ENCODE results near the gene DCAF7.

The DCAF7 gene

DNA sequence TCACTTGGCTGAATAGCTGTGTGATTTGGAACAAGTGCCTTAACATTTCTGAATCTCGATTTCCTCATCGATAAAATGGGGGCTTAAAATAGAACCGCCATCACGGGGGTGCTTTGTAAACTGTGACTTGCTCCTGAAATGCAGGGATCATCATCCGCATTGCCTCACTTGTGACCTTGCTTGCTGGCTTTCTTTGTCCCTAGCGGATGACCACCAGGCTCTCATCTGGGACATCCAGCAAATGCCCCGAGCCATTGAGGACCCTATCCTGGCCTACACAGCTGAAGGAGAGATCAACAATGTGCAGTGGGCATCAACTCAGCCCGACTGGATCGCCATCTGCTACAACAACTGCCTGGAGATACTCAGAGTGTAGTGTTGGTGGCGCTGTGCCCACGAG, 38.5 kb downstream of the DCAF7 start:
- no peak for DNase-seq (ENCODE audit: low read depth)

DNA sequence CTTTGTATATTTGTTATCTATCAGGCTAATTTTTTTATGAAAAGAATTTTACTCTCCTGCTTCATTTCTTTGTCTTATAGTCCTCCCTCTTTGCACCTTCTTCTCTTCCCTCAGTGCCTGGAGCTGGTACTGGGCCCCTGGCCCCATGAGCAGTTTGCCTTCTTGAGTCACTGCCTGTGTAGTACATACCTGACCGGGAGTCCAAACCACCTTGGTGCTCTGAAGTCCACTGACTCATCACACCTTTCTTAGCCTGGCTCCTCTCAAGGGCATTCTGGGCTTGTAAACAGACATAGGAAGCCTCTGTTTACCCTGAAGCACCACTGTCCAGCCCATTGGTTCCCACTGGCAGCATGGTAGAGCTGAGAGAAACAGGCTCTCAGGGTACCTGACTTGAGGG, 39.4 kb downstream of the DCAF7 start:
- DNase-seq (ENCODE audit: low read depth): no peak

DNA sequence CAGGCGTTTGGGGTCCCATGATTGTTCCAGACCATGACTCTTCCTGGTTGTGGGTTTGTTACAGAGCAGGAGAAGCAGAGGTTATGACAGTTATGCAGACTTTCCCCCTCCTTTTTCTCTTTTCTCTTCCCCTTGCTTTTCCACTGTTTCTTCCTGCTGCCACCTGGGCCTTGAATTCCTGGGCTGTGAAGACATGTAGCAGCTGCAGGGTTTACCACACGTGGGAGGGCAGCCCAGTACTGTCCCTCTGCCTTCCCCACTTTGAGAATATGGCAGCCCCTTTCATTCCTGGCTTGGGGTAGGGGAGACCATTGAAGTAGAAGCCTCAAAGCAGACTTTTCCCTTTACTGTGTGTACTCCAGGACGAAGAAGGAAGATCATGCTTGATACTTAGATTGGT, 42.5 kb downstream of the DCAF7 start:
- DNase-seq (ENCODE audit: low read depth): no peak

DNA sequence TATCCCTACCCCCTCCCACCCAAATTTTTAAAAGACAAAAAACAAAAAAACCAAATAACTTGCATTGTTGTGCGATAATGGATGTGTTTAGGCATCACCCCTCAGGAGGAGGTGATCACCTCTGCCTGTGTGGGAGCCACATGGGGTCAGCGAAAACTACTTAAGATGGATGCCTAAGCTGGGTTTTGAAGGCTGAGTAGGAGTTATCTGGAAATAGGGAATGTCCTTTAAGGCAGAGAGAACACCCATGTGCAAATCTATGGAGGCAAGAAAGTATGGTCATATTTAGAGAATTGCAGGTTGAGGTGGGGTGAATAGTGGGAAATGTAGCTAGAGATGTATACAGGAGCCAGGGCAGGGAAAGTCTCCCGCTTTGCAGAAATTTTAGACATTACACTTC, 44.9 kb downstream of the DCAF7 start:
- DNase-seq (ENCODE audit: low read depth): no peak

DNA sequence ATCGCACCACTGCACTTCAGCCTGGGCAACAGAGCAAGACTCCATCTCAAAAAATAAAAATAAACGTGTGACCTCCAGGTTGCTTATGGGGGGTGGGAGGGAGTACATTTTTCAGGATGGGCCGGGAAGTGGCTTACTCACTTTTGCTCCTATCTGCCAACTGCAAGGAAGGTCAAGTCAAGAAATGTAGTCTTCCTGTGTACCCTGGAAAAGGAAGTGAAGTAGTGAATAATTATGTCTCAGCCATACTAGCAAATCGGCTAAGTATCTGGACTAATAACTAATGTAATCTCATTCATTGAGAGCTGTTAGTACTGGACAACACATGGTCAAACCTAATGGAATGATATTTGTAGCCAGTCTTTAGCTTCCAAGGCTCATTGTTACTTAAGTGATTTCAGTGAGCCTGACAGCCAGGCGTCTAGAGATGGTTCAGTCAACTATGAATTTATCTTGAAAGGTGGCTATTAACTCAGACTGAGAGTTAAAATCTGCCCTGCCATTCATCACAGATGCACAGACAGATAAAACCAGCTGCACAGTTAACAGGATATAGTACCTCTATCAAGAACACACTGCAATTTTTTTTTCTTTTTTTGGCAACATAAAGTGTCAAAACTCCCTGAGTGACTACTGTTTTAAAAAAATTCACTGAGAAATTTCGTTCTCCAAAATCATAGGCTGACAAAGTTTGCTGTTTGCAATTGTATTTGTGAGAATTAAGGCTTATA, 46.7 kb downstream of the DCAF7 start:
- DNase-seq (ENCODE audit: low read depth): no peak

DNA sequence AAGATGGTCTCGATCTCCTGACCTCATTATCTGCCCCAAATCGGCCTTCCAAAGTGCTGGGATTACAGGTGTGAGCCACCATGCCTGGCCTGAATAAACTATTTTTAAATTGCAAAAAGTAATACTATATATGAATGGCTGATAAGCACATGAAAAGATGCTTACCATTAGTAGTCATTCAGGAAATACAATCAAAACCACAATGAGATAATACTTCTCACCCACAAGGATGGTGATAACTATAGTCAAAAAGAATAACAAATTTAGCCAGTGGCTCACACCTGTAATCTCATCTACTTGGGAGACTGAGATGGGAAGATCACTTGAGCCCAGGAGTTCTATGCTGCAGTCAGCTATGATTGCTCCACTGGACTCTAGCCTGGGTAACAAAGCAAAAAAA, 48.0 kb downstream of the DCAF7 start:
- no peak for DNase-seq (ENCODE audit: low read depth)

DNA sequence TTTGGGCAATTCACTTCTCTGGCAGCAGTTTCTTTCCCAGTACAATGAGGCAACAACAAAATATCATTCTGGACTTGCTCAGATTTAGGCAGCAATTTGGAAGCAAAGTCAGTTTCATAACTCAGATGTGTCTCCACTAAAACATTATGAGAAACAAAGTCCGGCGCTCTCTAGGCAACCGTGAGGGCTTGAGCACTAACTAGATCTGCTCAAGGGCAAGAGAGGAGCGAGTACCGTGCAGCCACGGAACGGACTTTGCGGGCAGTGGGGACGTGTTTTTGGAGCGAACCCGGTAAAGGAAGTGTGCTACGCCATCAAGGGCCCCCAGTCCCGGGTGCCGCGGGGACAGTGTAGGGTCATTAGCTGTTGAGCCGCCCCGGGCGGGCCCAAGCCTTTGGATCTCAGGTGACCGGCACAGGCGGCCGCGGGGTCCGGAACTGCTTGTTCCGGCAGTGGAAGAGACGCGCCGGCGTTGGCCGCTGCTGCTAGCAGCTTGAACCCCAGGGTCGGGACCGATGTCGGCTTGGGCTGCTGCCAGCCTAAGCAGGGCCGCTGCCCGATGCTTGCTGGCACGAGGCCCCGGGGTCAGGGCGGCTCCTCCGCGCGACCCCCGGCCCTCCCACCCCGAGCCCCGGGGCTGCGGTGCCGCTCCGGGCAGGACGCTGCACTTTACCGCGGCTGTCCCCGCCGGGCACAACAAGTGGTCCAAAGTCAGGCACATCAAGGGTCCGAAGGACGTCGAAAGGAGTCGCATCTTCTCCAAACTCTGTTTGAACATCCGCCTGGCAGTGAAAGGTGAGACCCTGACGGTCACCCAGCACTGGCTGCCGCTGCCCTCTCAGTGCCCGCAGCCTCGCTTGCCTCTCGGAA, 50.5 kb downstream of the DCAF7 start, which contains the start of gene TACO1:
Gene TACO1 (plus strand): TSS at position 327 of the 870 bp plus-strand sequence. CDS start 189 bp downstream, at position 516.
- peak; percentile 66 for DNase-seq (ENCODE audit: low read depth)

DNA sequence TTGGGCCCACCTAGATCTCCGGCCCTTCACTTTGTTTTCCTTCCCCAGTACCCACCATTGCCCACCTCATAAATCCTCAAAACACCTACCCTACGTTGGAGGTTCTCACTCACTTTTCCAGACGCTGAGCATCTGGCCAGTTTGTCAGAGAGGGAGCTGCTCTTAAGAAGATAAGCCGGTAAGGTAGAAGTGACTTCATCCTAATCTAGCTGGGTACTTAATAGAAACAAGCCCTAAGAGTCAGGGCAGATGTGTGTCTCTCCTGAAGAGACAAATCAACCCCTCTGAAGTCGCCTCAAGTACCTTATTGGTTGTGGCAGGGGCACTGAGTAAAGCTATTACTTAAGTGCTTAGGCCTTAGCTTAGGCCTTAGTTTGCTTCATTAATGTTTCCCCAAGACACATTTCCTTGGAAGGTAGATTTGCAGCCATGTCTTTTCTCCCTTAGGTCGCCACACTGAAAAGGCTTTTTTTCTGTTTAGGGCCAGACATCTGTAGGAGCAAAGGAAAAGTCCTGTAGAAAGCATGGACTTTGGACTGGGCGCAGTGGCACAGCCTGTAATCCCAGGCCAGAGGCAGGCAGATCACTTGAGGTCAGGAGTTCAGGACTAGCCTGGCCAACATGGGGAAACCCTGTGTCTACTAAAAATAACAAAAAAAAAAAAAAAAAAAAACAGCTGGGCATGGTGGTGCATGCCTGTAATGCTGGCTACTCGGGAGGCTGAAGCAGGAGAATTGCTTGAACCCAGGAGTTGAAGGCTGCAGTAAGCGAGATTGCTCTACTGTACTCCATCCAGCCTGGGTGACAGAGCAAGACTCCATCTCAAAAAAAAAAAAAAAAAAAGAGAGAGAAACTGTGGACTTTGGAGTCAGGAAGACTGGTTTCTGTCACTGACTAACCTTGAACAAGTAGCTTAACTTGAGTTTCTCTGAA, 51.4 kb downstream of the DCAF7 start:
- no peak for DNase-seq (ENCODE audit: low read depth)

DNA sequence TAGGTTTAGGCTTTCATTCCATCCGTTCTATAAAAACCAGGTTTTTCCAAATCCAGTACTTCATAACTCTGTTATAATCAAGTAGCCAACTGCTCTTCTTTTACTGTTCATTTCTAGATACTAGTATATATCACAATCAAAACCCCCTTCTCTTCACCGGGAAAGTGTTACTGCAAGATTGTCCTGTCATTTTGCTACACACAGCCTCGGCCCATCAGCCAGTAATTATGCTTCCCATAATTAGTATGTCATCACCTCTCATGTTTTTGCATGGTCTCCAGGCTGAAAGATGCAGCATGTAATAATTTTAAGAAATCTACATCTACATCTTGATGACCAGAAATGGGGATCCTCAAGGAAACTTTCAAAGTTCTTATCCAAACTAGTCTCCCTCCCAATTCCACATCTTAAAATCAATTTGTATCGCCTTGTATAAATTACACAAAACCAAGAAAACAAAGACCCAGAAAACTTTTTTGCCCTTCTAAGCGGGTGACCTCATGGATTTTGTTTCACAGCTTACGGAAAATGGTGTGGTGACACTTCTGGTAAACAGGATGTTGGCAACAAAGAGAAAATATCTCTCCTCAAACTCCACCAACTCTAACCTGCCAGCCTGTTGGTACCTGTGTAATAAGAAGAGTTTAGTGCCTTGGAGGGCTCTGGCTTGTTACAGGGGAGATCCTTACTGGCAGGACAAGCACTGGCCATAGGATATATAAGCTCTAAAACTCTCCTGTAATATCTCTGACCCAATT, 59.7 kb downstream of the DCAF7 start:
- DNase-seq (ENCODE audit: low read depth): no peak

DNA sequence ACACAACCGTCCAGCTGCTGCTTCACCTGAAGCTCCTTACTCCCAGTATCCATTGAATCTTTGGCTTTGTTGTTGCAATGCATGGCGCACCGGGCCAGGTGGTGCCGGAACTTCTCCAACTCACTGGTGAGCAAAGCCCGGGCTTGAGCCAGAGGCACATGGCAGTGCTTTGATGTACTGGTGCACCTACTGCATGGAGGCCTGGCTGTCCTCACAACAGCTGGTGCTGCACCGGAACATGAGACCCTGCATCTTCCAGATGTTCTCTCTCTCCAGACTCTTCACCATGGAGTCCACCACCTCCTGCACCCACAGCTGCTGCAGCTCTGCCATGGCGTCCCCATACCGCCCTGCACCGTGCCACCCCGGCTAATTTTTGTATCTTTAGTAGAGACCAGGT, 60.6 kb downstream of the DCAF7 start:
- no peak for DNase-seq (ENCODE audit: low read depth)

DNA sequence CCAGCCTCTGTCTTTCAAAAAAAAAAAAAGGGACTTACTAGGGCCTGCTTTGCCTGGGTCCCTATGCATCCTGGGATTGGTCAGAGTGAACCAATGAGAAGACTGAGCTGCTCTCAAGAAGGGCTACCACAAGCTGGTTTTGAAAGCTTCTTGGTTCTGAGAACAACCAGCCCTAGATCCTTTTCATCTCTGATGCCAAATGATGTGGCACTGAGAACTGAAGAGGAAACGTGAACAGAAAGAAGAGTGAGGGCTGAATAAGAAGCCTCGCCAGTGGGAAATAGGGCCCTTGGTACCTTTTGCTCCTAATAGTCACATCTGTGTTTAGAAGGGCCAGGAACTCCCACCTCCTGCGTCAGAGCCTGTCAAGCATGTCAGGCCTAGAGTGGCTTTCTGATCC, 61.1 kb downstream of the DCAF7 start:
- no peak for DNase-seq (ENCODE audit: low read depth)

DNA sequence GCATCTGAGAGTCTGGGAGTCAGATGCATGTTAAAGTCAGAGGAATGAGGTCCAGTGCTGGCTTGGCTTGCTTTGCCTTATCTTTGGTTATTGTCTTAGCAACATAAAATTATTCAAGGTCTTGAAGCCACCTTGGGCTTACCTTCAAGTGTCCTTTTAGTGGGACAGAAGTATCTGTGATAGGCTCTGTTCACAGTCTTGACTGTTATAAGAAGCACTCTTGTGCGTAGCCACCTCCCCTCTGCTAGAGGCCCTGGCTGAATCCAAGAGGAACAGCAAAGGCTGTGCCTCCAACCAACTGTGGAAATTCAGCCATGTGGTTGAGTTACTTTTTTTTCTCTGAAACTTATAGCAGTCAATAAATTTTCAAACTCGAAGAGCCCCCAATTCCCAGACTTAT, 63.4 kb downstream of the DCAF7 start:
- DNase-seq (ENCODE audit: low read depth): no peak

DNA sequence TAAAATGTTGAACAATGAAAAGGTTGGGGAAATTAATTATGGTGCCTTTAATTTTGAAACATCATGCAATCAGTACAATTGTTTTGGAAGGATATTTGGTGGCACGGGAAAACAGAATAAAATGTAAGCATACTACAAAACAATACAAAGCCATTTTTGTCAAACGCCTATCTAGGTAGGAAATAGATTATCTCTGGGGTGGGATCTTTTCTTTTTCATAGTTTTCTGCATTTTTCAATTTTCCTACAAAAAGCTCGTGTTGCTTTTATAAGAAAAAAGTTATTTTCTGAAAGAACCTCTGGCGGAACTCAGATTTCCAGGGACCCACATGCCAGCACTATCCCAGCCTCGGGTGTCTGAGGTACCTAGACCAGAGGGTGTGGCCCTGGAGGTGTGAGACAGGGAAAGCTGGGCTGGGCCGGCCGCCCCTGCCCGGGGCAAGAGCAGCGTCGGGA, 71.0 kb downstream of the DCAF7 start:
- no peak for DNase-seq (ENCODE audit: low read depth)

DNA sequence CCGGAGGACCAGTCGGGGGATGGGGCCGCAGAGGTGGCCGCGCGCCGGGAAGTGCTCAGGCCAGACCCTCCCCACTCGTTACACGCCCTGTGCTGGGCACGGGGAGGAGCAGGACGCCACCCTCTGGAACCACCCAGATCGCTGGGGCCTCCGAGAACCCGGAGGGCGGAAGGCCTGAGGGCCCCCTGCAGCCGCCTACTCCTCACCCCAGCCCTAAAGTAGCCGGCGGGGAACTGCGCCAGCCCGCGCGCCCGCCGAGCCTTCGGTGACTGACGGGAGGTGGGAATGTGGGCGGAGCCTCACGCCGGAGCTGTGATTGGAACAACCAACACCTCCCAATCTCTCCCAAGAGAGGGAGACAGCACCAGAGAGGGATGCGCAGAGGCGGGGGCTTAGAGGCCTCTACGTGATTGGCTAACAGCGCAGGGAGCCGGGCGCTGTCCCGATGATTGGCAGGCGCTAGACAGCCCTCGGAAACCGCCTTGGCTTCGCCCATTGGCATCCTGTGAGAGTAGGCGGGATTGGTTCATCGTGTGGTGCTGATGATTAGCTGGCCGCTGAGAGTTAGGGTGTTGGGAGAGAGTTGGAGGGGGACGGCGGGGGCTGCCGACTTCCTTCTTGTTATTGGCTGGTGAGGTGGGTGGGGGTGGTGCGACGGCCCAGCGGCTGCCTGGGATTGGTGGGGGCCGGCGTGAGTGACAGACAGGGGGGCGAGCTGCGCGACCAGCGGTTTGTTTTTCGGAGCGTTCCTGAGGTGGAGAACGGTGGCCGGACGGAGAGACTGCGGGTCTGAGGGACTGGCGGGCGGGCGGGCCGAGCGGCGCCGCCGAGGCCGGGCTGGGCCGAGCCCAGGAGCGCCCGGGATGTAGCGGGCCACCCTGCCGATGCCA, 71.7 kb downstream of the DCAF7 start, which contains the start of gene MAP3K3:
Gene MAP3K3 (plus strand): TSS at position 734 of the 890 bp plus-strand sequence. CDS start 343 bp downstream, outside the sequence.
- peak; percentile 99 for DNase-seq (ENCODE audit: low read depth)

DNA sequence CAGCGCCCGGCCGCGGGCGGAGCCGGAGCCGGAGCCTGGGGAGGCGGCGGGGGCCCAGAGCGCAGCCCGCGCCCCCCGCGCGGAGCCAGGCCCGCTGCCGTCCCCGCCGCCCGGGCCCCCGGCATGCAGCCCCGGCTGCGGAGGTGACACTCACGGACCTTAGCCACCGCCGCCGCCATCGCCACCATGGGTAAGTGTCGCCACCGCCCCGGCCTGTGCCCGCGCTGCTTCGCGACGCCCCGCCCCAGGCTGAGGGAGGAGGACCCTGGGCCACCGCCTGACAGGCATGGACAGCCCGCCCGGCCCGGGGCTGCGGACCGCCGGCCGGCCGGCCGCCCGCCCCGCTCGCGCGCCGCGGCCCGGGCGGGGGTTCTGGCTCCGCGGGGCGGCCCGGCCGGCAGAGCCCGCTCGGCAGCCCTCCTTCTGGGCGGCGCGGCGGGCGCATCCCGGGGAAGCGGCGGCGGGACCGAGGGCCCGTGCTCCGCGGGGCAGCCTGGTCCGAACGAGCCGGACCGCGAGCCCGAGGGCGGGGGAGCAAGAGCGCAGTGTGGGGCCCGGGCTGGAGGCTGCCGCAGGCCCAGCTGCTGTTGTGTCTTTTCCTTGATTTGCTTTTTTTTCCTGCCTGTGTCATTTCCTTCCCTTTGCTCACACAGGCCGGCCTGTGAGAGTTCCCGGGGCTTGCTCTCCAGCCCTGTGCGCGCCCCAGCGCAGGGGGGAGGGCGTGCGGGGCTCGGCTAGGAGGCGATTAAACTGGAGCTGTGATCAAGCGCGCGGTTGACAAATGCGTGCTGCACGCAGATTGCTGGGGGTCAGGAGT, 72.5 kb downstream of the DCAF7 start:
- no peak for DNase-seq (ENCODE audit: low read depth)

DNA sequence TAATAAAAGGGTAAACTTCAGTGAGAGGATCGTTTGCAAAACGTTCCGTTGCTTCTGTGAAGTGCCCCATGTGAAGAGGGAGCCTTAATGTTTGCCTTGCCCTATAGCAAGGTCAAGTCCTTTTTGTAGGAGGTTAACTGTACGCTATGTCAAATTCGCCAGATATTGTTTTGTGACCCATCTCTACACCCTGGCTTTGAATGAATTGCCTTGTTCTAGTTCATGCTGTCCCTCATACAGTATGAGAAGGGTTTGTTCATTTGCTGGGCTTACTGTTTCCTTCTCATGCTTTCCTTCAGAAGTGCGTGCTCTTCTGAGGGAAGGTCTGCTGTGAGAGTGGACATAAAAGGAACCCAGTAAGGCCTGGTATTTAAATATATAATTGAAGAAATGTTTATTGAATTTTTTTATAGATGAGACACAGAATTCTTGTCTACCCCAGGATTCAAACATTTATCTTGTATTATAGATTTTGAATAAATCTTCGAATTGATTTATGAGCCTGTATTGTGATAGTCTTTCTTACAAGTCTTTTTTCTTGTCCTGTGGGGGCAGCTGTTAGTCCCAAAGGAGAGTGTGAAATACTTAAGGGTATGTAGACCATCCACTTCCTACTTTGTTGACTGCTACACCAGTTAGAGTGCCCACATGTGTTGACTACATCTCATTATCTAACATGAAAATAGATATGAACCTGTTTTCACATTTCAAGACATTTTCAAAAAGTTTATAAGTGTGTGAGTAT, 73.7 kb downstream of the DCAF7 start:
- DNase-seq (ENCODE audit: low read depth): no peak

DNA sequence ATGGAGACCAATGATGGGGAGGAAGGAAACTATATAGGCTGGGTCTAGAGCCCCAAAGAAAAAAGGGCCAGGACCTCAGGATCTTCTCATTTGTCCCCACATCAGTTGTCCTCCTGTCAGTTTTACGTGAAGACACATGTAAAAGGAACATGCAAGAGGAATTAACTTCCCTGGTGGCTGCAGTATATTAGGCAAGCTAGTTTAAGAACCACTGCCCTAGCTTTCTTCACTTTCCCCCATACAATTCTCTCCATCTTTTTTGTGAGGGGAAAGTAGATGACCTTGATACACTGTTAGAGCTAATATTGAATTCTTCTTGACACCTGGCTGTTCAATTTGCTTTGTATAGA, 74.2 kb downstream of the DCAF7 start:
- DNase-seq (ENCODE audit: low read depth): no peak

DNA sequence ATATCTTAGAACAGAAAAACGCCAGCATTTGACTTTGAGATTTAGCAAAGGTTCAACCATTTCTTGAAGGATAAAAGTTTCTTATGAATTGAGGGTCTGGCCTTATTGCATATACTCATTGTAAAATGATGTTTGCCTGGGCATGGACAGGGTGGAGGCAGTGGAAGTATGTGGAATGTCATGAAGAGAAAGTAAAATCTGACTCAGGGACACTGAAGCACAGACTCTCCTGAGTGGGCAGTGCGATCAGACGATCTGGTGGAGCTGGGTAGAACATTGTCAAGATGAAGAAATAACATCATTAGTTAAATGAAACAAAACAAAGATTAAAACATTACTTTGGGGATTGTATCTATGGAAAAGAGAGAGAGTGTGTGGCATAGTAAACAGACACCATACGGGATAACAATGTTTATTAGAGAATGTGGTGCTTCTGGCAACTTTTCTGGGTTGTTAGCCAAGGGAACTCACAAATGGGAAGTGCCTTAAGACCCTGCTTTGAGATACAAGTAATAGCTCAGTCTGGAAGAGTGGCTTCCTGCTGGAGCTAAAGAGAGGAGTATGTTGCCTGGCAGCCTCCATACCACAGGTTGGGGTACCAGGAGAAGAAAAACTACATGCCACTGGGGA, 76.4 kb downstream of the DCAF7 start:
- no peak for DNase-seq (ENCODE audit: low read depth)

Data from HS-5 (cell line).